ENCODE data around the gene CYFIP2.
A peak's percentile ranks its signal among the peaks of the same experiment; 100 is the strongest.

Gene CYFIP2

DNA sequence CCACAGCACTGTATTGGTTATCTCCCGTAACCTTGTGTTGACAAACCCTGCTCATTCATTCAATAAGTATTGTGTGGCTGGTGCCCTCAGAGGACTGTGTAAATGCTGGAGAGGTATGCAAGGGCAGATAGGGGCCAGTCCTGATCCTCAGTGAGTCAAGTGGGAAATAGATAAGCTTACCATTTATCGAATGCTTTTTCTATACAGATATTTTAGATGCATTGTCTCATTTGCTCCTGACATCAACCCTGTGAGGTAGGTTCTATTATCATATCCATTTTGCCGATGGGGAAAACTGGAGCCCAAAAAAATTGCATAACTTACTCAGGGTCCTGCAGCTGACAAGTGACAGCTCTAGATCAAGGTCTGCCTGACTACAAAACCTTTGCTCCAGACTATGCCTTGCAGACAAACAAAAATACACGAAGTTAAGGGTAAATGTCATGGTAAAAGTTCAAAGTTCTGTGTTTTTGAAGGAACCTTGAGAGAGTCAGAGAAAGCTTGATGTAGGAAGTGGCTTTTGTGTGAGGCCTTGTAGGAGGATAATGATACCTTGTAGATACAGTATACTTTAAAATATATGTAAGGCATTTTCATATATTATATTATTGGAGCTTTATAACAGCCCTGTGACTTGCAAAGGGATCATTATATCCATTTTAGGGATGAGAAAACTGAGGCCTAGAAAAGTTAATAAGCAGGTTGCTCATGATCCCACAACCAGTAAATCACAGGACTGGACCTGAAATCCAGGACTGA, 22.7 kb downstream of the CYFIP2 start:
- DNase-seq: no peak

DNA sequence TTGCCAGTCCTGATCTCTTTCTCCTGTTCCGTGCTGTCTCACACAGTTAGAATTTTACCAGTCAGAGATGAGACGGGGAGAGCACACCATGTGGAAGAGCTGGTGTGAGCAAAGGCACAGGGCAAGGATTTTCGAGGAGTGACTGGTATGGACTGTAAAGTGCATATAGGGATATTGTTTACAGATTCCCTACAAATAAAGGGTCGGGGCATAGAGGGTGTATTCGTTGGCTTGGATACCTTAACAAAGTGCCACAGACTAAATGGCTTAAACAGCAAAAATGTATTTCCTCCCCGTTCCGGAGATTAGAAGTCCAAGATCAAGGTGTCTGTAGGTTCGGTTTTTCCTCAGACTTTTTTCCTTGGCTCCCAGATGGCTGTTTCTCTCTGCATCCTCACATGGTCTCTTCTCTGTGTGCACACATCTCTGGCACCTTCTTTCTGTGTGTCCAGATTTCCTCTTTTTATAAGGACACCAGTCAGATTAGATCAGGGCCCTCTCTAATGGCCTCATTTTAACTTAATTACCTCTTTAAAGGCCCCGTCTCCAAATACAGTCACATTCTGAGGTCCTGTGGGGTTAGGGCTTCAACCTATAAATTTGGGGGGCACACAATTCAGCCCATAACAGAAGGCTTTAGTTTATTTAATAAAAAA, 23.4 kb downstream of the CYFIP2 start:
- no peak for DNase-seq

DNA sequence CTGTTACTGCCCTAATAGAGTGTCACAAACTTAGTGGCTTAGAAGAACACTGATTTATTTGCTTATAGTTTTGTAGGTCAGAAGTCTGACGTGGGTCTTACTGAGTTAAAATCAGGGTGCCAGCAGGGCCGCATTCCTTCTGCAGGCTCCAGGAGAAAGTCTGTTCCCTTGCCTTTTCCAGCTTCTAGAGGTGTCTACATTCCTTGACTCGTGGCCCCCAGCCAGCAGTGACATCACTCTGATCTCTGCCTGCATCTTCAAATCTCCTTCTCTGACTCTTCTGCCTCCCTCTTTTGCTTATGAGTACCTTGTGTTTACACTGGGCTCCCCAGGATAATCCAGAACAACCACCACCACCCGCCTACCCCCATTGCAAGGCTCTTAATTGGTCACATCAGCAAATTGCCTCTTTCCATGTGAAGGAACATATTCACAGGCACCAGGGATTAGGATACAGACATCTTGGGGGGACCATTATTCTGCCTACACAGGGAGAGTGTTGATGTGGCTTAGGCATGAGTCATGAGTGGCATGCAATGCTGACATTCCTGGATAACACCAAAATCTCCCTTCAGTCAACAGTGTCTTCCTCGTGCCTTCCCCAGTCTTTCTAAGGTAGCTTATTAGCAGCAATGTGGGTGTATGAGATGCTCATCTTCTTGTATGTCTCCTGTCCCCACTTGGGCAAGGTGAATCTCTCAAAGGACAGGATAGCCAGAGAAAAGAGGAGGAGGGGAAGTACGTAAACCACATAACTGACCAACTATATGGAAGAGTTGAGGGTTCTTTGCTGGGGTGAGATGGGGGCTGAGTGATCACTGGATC, 24.4 kb downstream of the CYFIP2 start:
- DNase-seq: peak in 3 of 4 experiments; percentile 20 to 49 (median 28)

DNA sequence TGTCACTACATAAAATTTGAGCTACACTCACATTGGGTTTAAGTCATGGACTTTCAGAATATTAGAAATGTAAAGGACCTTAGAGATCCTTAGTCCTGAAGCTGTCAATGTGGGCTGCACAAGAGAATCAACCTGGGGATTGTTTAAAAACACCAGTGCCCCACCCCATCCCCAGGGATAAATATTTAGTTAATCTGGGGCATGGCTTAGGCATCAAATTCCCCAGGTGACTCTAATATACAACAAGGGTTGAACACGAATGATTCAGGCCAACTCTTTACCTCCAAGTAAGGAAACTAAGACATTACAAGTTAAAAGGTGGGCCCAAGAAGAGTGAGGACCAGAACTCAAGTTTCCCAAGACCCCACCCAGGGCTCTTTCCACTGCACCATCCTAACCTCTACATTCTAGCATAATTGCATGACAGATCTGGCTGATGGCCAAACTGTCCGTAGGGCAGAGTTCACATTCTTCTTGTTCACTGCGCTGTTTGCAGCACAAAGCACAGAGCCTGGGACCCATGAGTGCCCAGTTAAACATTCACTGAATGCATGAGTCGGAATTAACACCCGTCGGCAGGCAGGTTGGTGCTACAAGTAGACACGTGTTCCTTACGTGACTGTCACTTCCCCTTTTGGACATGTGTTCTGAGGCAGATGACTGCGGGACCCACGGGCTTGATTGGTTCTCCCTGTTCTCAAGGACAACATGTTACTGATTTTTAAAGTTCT, 25.2 kb downstream of the CYFIP2 start:
- DNase-seq: peak; percentile 64 to 82 (median 68)

DNA sequence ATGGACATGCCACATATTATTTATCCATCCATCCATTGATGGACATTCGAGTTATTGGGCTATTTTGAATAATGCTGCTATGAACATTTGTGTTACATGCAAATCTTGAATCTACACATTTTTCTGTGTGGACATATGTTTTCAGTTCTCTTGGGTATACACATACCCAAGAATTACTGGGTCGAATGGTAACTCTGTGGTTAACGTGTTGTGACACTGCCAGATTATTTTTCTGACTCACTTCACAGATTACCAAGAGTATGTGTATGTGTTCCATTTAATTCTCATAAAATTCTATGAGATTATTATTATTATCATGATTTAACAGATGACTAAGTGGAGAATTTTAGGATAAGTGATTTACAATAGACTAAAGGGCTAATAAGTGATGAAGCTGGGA, 26.7 kb downstream of the CYFIP2 start:
- no peak for DNase-seq

DNA sequence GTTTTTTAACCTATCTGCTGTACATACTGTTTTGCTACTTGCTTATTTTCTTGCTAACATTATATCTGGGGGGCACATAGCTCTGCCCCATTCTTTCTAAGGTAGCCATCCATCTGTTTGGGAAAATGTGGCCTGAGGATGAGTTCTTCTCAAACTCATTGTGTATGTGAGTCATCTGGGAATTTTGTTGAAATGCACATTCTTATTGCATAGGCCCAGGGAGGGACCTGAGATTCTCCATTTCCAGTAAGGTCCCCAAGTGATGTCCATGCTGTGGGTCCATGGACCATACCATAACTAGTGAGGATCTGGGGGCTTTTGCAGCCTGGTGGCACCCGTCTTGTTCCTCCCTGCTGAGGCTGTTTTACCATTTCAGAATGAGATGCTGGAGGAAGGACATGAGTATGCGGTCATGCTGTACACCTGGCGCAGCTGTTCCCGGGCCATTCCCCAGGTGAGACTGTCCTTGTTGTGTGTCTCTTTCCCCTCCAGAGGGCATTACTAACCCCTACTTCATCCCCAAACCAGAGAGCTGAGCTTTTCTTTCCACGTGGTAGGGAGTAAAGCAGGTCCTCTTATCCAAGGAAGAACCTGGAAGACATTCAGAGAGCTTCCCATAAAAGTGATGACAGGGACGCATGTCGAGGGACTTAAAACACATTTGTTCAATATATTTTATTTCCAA, 28.6 kb downstream of the CYFIP2 start:
- no peak for DNase-seq

DNA sequence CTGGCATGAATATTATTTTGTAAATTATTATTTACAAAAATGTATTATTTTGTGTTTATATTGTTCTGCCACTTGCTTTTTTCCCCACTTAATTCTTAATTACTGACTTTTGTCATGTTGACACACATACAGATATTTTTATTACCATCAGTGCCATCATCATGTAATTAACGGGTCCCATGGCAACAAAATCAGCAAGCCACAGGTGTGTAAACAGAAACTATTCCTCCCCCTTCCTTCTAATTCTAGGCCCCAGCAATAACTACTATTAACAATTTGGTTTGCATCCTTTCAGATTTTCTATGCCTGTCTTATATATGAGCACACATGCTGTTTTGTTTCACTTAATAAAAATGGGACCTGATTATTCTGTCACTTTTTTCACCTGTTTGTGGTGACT, 29.3 kb downstream of the CYFIP2 start:
- no peak for DNase-seq

DNA sequence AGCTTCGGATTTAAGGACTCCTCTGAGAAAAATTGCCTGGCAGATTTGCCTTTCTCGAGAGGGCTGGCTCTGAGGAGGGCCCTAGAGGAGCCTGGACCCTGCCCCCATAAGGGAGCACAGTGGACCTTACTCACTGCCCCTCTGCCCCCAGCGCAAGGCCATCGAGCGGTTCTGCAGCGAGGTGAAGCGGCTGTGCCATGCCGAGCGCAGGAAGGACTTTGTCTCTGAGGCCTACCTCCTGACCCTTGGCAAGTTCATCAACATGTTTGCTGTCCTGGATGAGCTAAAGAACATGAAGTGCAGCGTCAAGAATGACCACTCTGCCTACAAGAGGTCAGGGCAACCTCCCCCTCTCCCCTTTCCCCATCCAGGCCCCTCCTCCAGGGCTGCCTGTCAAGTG, 34.6 kb downstream of the CYFIP2 start:
- DNase-seq: no peak

DNA sequence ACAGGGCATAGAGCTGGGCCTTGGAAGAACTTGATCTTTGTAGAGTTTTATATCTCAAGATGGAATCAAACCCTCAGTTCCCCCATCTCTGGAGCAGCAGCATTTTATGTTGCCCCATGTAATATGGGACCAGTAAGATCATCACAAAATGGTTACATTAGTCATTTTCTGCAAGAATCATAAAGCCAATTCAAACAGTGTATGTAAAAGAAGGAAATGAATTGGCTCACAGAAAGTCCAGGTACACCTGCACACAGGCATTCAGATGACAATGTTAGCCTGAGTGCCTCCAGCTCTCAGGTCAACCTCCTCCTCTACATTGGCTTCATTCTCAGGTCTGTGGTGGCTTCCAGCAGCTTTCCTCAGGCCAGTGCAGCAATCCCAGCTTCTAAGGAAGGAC, 35.1 kb downstream of the CYFIP2 start:
- DNase-seq: no peak

DNA sequence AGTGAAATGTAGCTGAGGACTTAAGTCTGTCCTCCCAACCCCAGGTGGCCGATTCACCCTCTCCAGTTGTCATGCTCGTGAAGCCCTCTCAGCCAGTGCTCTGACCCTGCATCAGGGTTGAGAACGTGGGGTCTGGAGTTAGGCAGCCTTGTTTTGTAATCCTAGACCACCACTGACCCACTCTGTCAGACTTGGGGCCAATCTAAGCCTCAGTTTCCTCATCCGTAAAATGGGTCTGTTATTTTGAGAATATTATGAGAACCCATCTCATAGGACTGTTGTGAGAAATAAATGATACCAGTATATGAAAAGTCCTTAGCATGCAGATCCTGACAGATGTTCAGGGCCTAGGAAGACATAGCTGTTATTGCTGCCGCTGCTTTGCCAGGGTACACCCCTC, 37.1 kb downstream of the CYFIP2 start:
- no peak for DNase-seq

DNA sequence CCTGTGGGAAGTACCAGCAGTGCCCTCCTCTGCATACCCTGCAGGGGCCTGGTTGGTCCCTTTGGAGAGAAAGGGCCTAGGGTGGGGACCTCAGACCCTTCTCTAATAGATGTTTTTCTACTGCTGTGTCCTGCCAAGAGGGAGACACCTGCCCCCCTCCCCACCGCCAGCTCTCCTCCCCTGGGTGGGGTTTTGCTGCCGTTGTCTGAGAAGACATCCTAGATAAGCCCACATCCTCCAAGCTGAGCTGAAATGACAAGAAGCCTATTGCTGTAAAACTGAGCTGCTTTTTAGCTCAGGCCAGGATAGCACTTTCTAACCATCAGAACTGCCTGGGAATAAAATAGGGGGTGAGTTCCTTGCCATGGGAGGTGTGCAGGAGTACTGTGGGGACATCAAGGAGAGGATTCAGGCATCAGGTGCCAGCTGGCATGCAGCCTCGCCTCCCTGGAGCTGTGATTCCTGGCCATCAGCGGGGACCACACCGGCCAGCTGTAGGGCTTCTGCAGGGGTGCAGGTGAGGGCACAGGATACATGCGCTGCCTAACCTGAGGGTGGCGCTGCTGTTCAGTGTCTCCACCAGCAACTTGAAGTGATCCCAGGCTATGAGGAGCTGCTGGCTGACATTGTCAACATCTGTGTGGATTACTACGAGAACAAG, 37.9 kb downstream of the CYFIP2 start:
- no peak for DNase-seq

DNA sequence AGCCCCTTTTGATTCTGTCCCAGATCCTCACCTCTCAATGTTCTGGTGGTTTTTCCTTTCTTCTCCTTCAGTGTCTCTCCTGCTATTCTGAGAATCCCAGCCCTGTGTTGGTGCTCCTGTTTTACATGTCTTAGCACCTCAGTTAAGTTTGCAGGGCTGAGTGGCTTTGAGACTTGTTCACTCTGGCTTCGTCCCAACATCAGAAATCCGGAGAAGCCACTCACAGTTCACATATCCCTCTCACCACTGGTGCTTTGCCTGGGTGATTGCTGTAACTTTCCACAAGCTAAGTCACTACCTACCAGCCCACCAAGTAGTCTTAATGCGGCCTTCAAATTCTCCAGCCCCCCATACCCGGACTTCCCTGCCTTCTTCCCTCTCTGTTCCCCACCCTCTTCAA, 40.2 kb downstream of the CYFIP2 start:
- no peak for DNase-seq

DNA sequence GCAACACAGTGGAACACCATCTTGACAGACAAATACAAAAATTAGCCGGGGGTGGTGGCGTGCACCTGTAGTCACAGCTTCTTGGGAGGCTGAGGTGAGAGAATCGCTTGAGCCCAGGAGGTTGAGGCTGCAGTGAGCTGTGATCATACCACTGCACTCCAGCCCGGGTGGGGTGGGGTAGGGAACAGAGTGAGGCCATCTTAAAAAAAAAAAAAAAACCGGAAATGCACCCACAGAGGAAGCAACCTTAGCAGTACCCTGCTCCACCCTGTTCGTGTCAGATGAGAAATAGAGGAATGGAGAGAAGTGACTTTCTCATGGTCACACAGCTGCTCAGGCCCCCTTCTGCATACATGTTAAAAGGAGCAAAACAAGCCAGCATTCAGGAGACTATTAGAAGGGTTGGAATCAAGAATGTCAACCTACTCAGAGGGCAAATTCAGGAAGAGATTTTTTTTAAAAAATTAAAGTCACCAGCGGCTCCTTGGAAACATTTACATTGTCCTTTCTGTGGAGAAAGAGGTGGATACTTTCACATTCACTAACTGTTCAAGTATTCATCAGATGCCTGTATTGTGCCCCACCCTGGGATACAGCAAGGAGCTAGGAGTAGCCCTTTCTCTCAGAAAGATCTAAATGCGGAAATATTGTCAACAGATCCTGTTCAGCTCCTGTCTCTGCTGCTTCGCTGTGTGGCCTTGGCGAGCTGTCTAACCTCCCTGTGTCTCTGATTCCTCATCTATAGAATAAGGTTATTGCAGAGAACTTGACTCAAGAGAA, 41.0 kb downstream of the CYFIP2 start:
- DNase-seq: peak in 2 of 4 experiments; percentile 14

DNA sequence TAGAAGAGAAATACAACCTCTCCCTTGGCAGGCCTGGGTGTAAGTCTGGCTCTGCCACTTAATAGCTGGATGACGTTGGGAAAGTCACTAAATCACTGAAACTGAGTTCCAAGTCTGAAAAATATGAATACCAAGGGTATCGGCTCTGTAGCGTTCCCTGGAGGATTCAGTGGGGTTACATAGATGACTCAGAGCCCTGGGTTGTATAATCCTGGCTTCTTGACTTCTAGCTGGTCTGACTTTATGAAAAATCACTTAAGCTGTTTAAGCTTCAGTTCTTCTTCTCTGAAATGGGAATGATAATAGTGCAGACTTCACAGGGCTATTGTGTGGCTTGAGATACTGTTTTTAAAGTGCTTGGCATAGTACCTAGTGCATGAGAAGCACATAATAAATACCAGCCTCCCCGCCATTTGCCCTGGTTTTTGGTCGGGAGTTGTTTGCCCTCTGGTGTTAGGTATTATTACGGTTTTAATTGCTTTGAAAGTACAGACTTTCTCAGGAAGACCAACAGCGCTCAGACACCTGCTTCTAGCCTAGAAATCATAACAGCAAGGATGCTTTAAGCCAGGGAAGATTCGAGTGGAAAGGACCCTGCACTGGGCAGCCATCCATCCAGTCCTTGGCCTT, 43.0 kb downstream of the CYFIP2 start:
- peak in 2 of 4 experiments; percentile 9 to 13 for DNase-seq

DNA sequence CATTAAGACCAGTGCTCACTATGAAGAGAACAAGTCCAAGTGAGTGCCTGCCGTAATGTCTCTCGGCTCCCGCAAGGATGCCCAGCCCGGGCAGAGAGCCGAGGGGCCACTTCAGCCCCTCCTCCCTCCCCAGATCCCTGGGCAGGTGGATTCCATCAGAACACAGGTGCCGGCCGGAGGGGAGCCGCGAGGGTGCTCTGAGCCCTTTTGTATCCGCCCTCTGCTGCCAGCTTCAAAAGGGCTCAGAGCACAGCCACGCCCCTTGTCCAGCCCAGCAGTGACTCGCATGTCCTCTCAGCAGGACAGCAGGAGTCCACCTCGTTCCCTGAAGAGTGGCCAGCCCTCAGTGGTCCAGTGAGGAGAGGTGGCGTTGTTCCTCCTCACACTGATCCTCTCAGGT, 43.9 kb downstream of the CYFIP2 start:
- no peak for DNase-seq

DNA sequence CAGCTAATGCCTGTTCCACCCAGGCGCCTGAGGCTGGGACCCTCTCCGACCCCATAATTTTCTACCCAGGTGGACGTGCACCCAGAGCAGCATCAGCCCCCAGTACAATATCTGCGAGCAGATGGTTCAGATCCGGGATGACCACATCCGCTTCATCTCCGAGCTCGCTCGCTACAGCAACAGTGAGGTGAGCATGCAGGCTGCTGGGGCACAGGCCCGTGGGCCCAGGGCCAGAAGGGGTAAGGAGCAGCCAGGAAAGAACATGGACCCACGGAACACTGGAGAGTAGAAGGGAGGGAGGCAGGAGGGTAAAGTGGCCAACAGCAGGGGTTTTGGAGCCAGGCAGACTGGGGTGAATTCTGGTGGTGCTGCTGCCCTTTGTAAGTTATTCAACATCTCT, 45.7 kb downstream of the CYFIP2 start:
- DNase-seq: no peak

DNA sequence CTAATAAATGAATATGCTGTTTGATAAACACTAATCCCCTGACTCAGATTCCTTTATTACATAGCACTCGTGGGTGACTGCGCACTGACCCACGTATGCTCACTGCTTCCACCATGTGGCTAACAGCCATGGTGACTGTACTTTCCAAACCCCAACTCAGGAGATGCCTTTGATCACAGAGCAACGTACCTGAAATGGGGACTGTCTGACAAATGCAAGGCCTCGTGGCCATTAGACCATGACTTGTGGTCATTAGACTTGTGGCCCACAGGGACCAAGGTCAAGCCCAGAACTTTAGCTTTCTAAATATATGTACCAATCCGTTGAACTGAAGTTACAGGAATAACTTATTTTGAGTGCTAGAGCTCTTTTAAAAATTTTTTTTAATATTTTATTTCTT, 46.6 kb downstream of the CYFIP2 start:
- DNase-seq: peak; percentile 56 to 73 (median 66)

DNA sequence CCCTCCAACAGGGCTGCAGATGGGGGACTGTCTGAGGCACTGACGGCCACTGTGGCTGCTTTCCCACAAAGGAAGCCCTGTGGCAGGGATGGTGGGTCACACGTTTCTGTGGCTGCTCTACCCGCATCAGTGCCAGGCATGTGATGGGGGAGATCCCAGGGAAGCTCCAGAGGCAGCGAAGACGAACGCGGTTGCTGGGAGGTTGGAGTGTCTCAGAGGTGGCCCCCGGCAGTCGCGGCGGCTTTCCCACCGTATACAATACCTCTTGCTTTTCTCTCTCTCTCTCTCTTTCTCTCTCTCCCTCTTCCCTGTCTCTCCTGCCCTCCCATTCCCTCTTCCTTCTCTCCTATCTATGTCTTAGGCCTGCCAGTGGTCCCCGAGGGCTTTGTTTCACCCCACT, 56.7 kb downstream of the CYFIP2 start:
- DNase-seq: no peak

DNA sequence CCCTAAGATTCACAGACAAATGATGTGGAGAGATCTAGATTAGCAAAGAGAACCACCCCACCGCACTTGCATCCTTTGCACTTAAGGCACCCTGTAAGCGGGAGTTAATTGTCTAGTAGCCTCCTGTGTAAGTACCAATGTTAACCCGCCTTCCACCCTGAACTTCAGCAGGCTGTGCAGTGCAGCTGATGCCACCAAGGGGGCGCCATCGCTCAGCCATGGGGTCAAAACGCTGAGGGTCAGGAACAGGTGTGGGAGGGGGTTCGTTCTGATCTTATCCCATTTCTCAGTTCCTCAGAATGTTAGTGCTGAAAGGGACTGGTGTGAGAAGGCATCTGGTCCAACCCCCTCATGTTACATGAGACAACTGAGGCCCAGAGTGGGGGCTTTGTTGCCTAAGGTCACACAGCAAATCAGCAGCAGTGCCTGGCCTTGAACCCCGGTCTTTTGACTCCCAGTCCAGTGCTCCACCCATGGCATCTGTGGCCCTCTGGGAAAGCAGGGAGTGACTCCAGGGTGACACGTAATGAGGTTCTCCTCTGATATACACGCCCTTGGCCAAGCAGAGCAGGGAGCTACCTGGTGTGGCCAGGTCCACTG, 57.3 kb downstream of the CYFIP2 start:
- DNase-seq: no peak

DNA sequence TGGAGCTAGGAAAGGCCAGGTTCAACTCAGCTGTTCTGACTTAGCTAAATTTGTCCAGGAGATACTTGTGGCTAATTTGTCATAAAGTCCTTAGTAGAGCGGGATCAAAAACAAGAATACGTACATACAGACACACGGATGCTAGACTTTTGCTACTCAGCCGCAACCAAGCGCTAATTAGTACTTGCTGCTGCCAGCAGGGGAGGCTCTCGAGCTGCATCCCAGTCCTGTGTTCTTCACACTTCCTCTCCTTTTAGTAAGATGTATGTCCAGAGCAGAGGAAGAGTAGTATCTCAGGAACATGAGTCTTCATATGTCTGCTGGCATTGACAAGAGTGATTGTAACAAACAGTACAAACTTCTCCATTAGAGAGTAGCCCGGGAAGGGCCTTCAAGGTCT, 58.3 kb downstream of the CYFIP2 start:
- no peak for DNase-seq
